Neural progenitor cell (in vitro differentiated cells): ENCODE results near the gene MLYCD.

Experiments used
- EZH2phosphoT487 ChIP-seq: fragments of 200-600 bp; sonication (generic); IDR thresholded peaks from 2 replicates; pipeline ENCODE4 v1.6.1; 2017; ENCODE audit warnings: antibody characterized with exemption
- TF ChIP-seq, protein P1 (sequence below): fragments of 200-600 bp; sonication (generic); IDR thresholded peaks from 2 replicates; pipeline ENCODE4 v1.5.1; 2017; ENCODE audit warnings: antibody characterized with exemption, mild to moderate bottlenecking

DNA sequence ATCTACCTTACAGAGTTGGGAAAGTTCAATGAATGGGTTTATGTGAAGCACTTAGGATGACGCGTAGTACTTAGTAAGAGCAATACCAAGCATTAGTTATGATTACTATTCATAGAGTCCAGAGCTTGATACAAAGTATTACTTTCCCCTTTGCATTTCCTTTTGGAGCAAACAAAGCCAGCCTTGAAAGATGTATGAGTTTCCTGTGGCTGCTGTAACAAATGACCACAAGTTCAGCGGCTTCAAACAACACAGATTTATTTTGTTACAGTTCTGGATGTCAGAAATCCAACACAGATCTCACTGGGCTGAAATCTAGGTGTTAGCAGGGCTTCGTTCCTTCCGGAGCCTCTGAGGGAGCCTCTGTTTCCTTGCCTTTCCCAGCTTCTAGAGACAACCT is 8.6 kb upstream of the MLYCD start:
- TF ChIP-seq, protein P1, sequence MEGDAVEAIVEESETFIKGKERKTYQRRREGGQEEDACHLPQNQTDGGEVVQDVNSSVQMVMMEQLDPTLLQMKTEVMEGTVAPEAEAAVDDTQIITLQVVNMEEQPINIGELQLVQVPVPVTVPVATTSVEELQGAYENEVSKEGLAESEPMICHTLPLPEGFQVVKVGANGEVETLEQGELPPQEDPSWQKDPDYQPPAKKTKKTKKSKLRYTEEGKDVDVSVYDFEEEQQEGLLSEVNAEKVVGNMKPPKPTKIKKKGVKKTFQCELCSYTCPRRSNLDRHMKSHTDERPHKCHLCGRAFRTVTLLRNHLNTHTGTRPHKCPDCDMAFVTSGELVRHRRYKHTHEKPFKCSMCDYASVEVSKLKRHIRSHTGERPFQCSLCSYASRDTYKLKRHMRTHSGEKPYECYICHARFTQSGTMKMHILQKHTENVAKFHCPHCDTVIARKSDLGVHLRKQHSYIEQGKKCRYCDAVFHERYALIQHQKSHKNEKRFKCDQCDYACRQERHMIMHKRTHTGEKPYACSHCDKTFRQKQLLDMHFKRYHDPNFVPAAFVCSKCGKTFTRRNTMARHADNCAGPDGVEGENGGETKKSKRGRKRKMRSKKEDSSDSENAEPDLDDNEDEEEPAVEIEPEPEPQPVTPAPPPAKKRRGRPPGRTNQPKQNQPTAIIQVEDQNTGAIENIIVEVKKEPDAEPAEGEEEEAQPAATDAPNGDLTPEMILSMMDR, result no peak
- TF ChIP-seq EZH2phosphoT487, result no peak
